OCI-LY7 (cell line): ENCODE results near the gene GMEB2. TPM values are rescaled to one million over a fixed set of nuclear protein-coding genes. Genes with fewer than 3 reads are reported as not detected.

ENCODE experiments used
- BruUV-seq: library from RNA; stranded (reverse); fragments of 400-500 nt; replicated peaks from 2 replicates; lab custom pipeline; 2021; lab: Mats Ljungman, UMichigan
- CTCF ChIA-PET: fragments of 300-600 bp; sonication (Branson Sonifier 250); formaldehyde crosslinking; loops from one replicate; lab custom pipeline; 2022; ENCODE audit warnings: antibody characterized with exemption; ENCODE audit not compliant: unreplicated experiment; lab: Charles Lee
- POLR2A ChIA-PET: fragments of 300-600 bp; sonication (Branson Sonifier 250); formaldehyde crosslinking; loops from one replicate; lab custom pipeline; 2022; ENCODE audit warnings: antibody characterized with exemption; lab: Charles Lee
- DNase-seq: peaks from one replicate; pipeline ENCODE4 v3.0.0-alpha.2; 2015; ENCODE audit warnings: low spot score
- H2AFZ ChIP-seq: fragments of 200-600 bp; sonication (generic), shearing (Covaris generic); 2 replicates; pipeline ENCODE4 v1.6.1; 2014; ENCODE audit warnings: mild to moderate bottlenecking, antibody characterized with exemption, low read length, moderate library complexity
- H3K27ac ChIP-seq: fragments of 200-600 bp; sonication (generic); 2 replicates; pipeline ENCODE4 v1.5.1; 2014; ENCODE audit warnings: mixed run types, low read depth, mild to moderate bottlenecking, moderate library complexity, low read length, inconsistent platforms; ENCODE audit not compliant: poor library complexity, severe bottlenecking
- H3K36me3 ChIP-seq: fragments of 200-600 bp; sonication (generic); 2 replicates; pipeline ENCODE4 v1.6.1; 2014; ENCODE audit warnings: mild to moderate bottlenecking, antibody characterized with exemption, low read length, moderate library complexity, mixed read lengths; ENCODE audit not compliant: insufficient read depth
- H3K4me1 ChIP-seq: fragments of 200-600 bp; sonication (generic); 2 replicates; pipeline ENCODE4 v1.5.1; 2014; ENCODE audit warnings: mild to moderate bottlenecking, low read length; ENCODE audit not compliant: insufficient read depth, poor library complexity, severe bottlenecking
- H3K4me2 ChIP-seq: fragments of 200-600 bp; sonication (generic); 2 replicates; pipeline ENCODE4 v1.6.1; 2014; ENCODE audit warnings: mild to moderate bottlenecking, low read length
- H3K4me3 ChIP-seq: fragments of 200-600 bp; sonication (generic); 2 replicates; pipeline ENCODE4 v1.5.1; 2014; ENCODE audit warnings: mild to moderate bottlenecking, low read depth, low read length; ENCODE audit not compliant: poor library complexity, severe bottlenecking
- H3K79me2 ChIP-seq: fragments of 200-600 bp; sonication (generic); 2 replicates; pipeline ENCODE4 v1.6.1; 2016; ENCODE audit warnings: low read depth, mild to moderate bottlenecking, low read length, moderate library complexity, mixed read lengths; ENCODE audit not compliant: insufficient read depth
- H3K9me2 ChIP-seq: fragments of 200-600 bp; sonication (generic); 2 replicates; pipeline ENCODE4 v1.6.1; 2016; ENCODE audit warnings: mild to moderate bottlenecking, low read length, mixed read lengths; ENCODE audit not compliant: insufficient read depth
- H3K9me3 ChIP-seq: fragments of 200-600 bp; sonication (generic); 2 replicates; pipeline ENCODE4 v1.6.1; 2014; ENCODE audit warnings: mild to moderate bottlenecking, mixed run types, low read length, mixed read lengths
- H4K20me1 ChIP-seq: fragments of 200-600 bp; sonication (generic); 2 replicates; pipeline ENCODE4 v1.6.1; 2014; ENCODE audit warnings: mild to moderate bottlenecking, antibody characterized with exemption, low read length, moderate library complexity, mixed read lengths; ENCODE audit not compliant: insufficient read depth
- CTCF ChIP-seq: fragments of 200-600 bp; sonication (generic); conservative IDR thresholded peaks from 2 replicates; pipeline ENCODE4 v1.5.1; 2014; ENCODE audit warnings: mild to moderate bottlenecking, antibody characterized with exemption, low read length, moderate library complexity, mixed read lengths
- EZH2phosphoT487 ChIP-seq: fragments of 200-600 bp; sonication (generic); IDR thresholded peaks from 2 replicates; pipeline ENCODE4 v1.6.1; 2018; ENCODE audit warnings: low read depth, borderline replicate concordance, mild to moderate bottlenecking, mixed run types, antibody characterized with exemption, low read length, moderate library complexity, mixed read lengths
- intact Hi-C: fragments of 100-400 bp; cut with micrococcal nuclease; formaldehyde crosslinking; loops from one replicate; pipeline ENCODE4 v1.10.0; 2022; ENCODE audit not compliant: unreplicated experiment
- total RNA-seq, 2 experiments: library from RNA; depleted of rRNA in 1 of 2; stranded (reverse); fragments of >200 nt in 1 of 2; shearing (Covaris generic) in 1 of 2; gene quantifications; 2 replicates each; pipeline ENCODE4 v1.2.3, GENCODE V29; 2014 to 2022

GMEB2 gene
- total RNA-seq, 2 experiments from 2014 or later: 15.6 TPM

- Histone ChIP-seq H4K20me1 (no peaks in the 10 kb centered on the region), H3K4me1 (peaks cover 19% of the 10 kb centered on the region), H3K9me2 (no peaks in the 10 kb centered on the region), H3K27ac (no peak overlapping the region), H3K79me2 (peaks cover 13% of the 10 kb centered on the region; the same call in 1 of the 2 replicates), H2AFZ (no peak overlapping the region), H3K4me2 (no peak overlapping the region), H3K36me3 (0 out of 2 replicates have a peak, but pooled peaks cover 1% of the 10 kb centered on the region), H3K9me3 (no peaks in the 10 kb centered on the region), H3K4me3 (no peak overlapping the region)
- POLR2A ChIA-PET: no interaction called here
- no peak for TF ChIP-seq CTCF
- TF ChIP-seq EZH2phosphoT487: no peak
- DNase-seq: no peak
- BruUV-seq: no TSS peak
- CTCF ChIA-PET: no interaction called here
- intact Hi-C loops: no loop called here
These were observed 28.3 kb upstream of the GMEB2 start for GRCh38 chr20:63655249-63655648.

- H3K9me3 ChIP-seq: no peaks in the 10 kb centered on the region
- peaks cover 14% of the 10 kb centered on the region for H3K4me1 ChIP-seq
- POLR2A ChIA-PET: no interaction called here
- no peaks in the 10 kb centered on the region for H3K36me3 ChIP-seq
- no peak overlapping the region for H3K4me3 ChIP-seq
- TF ChIP-seq CTCF (no peak), EZH2phosphoT487 (no peak)
- peaks cover 6% of the 10 kb centered on the region; the same call in 1 of the 2 replicates for H3K79me2 ChIP-seq
- no peak overlapping the region for H2AFZ ChIP-seq
- no peak overlapping the region for H3K27ac ChIP-seq
- DNase-seq: no peak
- no peaks in the 10 kb centered on the region for H4K20me1 ChIP-seq
- intact Hi-C loops: no loop called here
- no TSS peak for BruUV-seq
- no peaks in the 10 kb centered on the region for H3K9me2 ChIP-seq
- no peak overlapping the region; the same call in 1 of the 2 replicates for H3K4me2 ChIP-seq
- CTCF ChIA-PET: no interaction called here
These were observed 27.2 kb upstream of the GMEB2 start for GRCh38 chr20:63653974-63654668.
